Measurements from ENCODE around the gene CNOT2. TPM values are rescaled to one million over a fixed set of nuclear protein-coding genes. Genes with fewer than 3 reads are reported as not detected.

Gene CNOT2
- total RNA-seq, 4 donors from 2014 or later, result 115 to 263 (median 157) TPM

DNA sequence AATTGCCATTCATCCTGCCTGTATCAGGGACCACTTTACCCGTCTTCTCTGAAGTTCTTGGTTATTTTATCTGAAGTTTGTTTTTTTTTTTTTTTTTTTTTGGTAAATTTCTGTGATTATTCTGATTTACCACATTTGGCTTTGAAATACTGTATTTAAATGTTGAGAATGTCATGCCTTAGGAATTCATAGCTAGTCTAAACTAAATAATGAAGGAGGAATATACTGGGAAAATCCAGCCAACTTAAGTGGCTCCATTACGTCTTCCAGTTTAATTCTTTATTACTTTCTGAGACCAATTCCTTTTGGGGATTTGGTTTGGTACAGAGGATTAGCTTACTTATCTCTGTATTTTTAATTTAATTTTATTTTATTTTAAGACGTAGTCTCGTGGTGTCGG is 62.6 kb downstream of the CNOT2 start:
- H3K27me3 ChIP-seq, result no peaks in the 10 kb centered on the region
- TF ChIP-seq POLR2A (IDR thresholded peaks at IDR 0.05), result no peak
- TF ChIP-seq, protein P1, sequence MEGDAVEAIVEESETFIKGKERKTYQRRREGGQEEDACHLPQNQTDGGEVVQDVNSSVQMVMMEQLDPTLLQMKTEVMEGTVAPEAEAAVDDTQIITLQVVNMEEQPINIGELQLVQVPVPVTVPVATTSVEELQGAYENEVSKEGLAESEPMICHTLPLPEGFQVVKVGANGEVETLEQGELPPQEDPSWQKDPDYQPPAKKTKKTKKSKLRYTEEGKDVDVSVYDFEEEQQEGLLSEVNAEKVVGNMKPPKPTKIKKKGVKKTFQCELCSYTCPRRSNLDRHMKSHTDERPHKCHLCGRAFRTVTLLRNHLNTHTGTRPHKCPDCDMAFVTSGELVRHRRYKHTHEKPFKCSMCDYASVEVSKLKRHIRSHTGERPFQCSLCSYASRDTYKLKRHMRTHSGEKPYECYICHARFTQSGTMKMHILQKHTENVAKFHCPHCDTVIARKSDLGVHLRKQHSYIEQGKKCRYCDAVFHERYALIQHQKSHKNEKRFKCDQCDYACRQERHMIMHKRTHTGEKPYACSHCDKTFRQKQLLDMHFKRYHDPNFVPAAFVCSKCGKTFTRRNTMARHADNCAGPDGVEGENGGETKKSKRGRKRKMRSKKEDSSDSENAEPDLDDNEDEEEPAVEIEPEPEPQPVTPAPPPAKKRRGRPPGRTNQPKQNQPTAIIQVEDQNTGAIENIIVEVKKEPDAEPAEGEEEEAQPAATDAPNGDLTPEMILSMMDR (IDR thresholded peaks at IDR 0.05), result no peak
- no peaks in the 10 kb centered on the region for H3K4me1 ChIP-seq

DNA sequence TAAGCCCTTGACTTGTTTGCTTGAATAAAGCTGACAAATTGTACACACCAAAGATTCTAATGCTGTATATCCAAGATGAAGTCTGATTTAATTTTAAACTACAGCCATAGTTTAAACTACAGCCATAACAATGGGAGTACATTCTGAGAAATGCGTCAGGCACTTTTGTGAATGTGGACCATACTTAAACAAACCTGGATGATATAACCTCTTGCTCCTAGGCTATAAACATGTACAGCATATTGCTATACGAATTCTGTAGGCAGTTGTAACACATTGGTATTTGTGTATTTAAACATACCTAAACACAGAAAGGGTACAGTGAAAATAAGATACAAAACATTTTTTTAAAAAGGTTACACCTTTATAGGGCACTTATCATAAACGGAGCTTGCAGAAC is 63.4 kb downstream of the CNOT2 start:
- H3K36me3 ChIP-seq, result peaks cover 0 to 8% (median 0%) of the 10 kb centered on the region in 3 donors
- H3K27me3 ChIP-seq, result no peaks in the 10 kb centered on the region
- TF ChIP-seq POLR2A (IDR thresholded peaks at IDR 0.05), result no peak
- TF ChIP-seq, protein P1 (IDR thresholded peaks at IDR 0.05), result no peak
- no peak for DNase-seq
- no peak overlapping the region for H3K27ac ChIP-seq
- no peaks in the 10 kb centered on the region for H3K9me3 ChIP-seq
- no peaks in the 10 kb centered on the region for H3K4me1 ChIP-seq
- no peak overlapping the region for H3K4me3 ChIP-seq

More for the DNA sequence above, 62.6 kb downstream of the CNOT2 start:
- H3K36me3 ChIP-seq, result no peaks in the 10 kb centered on the region
- DNase-seq, result no peak
- no peaks in the 10 kb centered on the region for H3K9me3 ChIP-seq
- no peak overlapping the region for H3K27ac ChIP-seq
- H3K4me3 ChIP-seq, result no peak overlapping the region

DNA sequence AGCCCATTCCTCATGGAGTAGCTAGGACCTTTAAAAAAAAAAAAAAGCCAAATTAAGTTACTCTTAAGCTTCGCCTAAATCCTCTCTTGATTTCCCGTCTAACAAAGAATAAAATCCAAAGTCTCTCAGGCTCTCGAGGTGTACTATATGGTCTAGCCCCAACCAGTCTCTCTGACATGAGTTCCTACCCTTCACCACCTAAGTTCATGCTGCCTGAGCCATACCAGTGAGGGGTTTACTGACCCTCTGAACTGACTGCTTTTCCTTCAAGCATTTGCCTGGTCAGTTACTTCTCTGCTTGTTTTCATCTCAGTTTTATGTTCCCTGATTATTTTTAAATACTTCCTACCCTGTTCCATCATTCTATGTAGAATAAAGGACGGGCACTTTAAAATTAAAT is 64.6 kb downstream of the CNOT2 start:
- Histone ChIP-seq H3K4me3 (no peak overlapping the region), H3K36me3 (peaks cover 0 to 9% (median 0%) of the 10 kb centered on the region in 3 donors)
- TF ChIP-seq, protein P1 (IDR thresholded peaks at IDR 0.05), result no peak

GRCh38 chr12:70309348-70309747 is 66.1 kb downstream of the CNOT2 start:
- H3K9me3 ChIP-seq, result no peaks in the 10 kb centered on the region
- no peak overlapping the region for H3K27ac ChIP-seq
- H3K27me3 ChIP-seq, result no peaks in the 10 kb centered on the region
- no peaks in the 10 kb centered on the region for H3K4me1 ChIP-seq
- H3K4me3 ChIP-seq, result no peak overlapping the region
- H3K36me3 ChIP-seq, result peaks cover 0 to 9% (median 0%) of the 10 kb centered on the region in 3 donors
- no peak for TF ChIP-seq POLR2A (IDR thresholded peaks at IDR 0.05)
- TF ChIP-seq, protein P1 (IDR thresholded peaks at IDR 0.05), result no peak
- no peak for DNase-seq

More for the DNA sequence above, 64.6 kb downstream of the CNOT2 start:
- no peaks in the 10 kb centered on the region for H3K4me1 ChIP-seq
- no peak for DNase-seq
- H3K27ac ChIP-seq, result no peak overlapping the region
- H3K27me3 ChIP-seq, result no peaks in the 10 kb centered on the region
- no peaks in the 10 kb centered on the region for H3K9me3 ChIP-seq

GRCh38 chr12:70314145-70314544 is 70.9 kb downstream of the CNOT2 start:
- no peak for TF ChIP-seq POLR2A (IDR thresholded peaks at IDR 0.05)
- TF ChIP-seq, protein P1 (IDR thresholded peaks at IDR 0.05), result no peak
- Histone ChIP-seq H3K36me3 (peaks cover 0 to 9% (median 0%) of the 10 kb centered on the region in 3 donors), H3K4me3 (no peak overlapping the region), H3K27me3 (no peaks in the 10 kb centered on the region), H3K4me1 (no peaks in the 10 kb centered on the region), H3K9me3 (no peaks in the 10 kb centered on the region), H3K27ac (no peak overlapping the region)
- DNase-seq, result no peak

- Histone ChIP-seq H3K36me3 (no peaks in the 10 kb centered on the region), H3K27me3 (no peaks in the 10 kb centered on the region), H3K4me1 (no peaks in the 10 kb centered on the region), H3K4me3 (no peak overlapping the region), H3K27ac (no peak overlapping the region), H3K9me3 (no peaks in the 10 kb centered on the region)
- no peak for TF ChIP-seq POLR2A (IDR thresholded peaks at IDR 0.05)
- TF ChIP-seq, protein P1 (IDR thresholded peaks at IDR 0.05), result no peak
- DNase-seq, result no peak
Observed at GRCh38 chr12:70317781-70318180, 74.5 kb downstream of the CNOT2 start.

All from Peyer's patch (tissue), 4 donors.